Measurements from ENCODE around the gene RPH3AL.
"Not testable (repeated sequence)": the region's sequence is repeated elsewhere in the genome, so short reads cannot be mapped to it uniquely, and the experiment has no call there.

The RPH3AL gene

DNA sequence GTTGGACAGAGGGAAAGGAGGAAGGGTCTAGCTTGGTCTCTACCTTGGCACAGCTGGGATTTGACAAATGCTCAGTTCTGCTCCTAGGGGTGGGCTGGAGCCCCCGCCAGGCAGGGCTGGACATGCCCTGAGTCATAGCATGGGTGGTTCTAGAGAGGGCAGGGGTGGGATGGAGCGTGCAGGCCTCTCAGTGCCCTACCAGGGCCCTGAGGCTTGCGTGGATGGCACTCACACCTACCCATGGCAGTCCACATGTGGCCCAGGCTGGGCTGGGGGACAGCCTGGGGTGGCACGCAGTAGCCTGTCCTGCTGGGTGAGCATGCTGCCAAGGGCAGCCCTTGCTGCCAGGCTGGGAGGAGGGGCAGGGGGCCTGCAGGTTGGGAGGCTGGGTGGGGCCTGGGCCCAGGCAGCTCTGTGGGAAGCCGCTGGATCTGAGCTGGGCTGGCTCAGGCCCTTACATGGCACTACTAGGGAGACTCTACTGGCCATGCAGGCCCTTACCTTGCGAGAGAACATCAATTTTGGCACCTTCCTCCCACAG is 182.4 kb downstream of the RPH3AL start:
- DNase-seq, result no peak

DNA sequence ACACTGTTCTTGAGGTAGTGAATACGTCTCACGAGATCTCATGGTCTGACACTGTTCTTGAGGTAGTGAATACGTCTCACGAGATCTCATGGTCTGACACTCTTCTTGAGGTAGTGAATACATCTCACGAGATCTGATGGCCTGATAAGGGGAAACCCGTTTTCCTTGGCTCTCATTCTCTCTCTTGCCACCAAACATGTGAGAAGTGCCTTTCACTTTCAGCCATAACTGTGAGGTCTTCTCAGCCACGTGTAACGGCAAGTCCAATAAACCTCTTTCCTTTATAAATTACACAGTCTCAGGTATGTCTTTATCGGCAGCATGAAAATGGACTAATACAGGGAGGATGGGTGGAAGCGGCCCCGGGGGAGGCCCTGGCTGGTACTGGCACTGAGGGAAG is 184.0 kb downstream of the RPH3AL start:
- not testable (repeated sequence) for DNase-seq

DNA sequence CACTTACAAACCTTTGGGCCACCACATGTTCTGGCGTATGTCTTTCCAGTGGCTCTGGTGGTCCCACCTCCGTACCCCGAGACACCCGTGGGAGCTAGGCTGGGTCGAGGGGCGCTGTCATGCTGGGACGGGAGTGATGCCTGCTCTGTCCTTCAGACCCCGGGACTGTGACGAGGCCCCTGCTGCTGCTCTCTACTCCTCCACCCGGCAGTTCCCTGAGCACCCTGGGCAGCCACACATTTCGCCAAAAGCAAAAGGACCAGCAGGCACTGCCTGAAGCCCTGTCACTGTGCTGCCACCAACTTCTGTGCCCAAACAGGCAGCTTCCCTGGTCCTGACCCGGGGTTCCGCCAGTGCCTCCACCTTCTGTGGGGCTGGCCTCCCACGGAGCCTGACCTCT is 186.7 kb downstream of the RPH3AL start:
- no peak for DNase-seq

DNA sequence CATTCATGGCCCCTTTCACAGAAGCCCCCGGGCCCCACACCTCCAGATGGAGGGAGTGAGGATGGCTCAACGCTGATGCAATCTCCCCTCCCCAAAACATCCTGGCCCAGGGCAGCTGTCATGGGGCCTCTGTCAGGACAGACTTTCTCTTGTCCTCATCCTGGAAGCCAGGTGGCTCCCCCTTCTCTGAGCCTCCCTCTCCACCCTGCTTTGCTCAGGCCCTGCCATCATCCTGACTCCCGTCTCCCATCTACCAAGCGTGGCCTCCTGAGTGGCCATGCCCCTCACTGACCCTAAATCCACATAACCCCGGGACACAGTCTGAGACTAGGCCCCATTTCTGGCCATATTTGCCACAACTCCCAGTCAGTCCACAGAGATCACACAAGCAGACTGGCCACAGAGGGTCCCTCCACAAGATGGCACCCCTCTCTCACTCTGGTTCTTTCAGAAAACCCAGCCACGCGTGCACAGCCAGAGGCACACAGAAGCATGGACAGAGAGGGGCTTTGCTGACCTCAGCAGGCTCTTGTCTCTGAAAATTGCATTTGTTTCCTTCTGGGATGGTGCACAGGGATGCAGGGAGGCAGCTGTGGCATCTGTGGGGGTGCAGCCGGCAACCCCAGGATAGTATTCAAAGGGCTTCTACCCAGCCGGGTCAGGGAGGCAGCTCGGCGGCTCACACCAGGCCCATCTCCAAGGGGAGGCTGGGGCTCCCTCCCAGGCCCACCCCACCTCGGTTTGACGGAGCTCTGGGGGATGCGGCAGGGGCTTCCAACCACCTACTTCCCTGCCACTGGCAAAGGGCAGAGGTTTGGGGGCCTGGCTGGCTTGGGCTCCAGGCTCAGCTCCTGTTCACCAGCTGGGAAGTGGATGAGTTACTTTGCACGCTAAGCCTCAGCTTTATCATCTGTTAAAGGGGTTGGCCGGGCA is 188.0 kb downstream of the RPH3AL start:
- peak; percentile 23 for DNase-seq

DNA sequence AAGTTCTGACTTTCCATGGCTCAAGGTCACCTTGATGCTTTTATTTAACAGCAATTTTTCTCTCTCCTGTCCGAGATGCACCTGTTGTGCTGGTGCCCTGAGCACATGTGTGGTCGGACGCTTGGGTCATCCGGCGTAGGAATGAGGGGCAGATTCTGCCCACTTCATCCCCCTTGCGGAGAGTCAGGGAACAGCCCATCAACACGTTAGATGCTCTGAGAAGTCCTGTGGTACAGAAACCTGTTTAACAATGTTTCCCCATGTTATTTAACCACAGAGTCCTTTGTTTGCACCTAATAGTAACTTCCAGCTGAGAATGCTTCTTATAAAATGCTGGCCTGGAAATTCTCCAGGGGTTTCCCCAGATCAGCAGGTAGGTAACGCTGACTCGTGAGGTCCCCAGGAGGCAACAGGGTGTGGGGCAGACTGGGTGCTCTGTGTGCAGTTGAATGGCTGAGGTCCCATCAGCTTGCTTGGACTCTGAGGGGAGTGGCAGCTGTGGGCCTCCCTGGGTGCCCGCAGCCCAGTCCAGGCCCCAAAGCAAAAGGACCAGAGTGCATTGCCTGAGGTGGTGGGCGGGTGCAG is 189.0 kb downstream of the RPH3AL start:
- no peak for DNase-seq

DNA sequence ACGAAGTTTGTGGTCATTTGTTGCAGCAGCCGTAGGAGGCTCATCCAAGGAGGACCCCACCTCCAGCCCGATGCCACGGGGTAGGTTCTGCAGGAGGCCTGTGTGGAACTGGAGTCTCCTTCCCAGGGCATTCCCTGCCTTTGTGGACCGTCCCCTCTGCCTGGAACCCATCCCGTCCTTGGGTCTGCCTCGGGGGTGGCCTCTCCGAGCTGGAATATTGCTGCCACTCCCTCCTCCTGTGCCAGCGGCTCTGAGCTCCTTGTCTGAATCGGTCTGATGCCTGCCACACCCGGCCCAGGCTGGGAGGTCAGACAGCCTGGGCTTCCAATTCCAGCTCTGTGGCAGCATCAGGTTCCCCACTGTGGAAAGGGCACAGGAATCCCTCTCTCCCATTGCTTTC is 189.9 kb downstream of the RPH3AL start:
- DNase-seq, result no peak

Measured in kidney glomerular epithelial cell (primary cell).